ENCODE measurements around the gene PLGRKT.

- TF ChIP-seq CTCF (IDR thresholded peaks at IDR 0.05; ENCODE audit: low read depth, low read length, poor library complexity, severe bottlenecking) (no peak), EZH2phosphoT487 (IDR thresholded peaks at IDR 0.05; ENCODE audit: borderline replicate concordance, low read length) (no peak)
These were observed 45.4 kb downstream of the PLGRKT start for GRCh38 chr9:5392285-5392684.

All from DOHH2 (cell line).